H9 (cell line): ENCODE measurements around the gene PTPRB. TPM values are rescaled to one million over a fixed set of nuclear protein-coding genes. Genes with fewer than 3 reads are reported as not detected.
A peak's percentile ranks its signal among the peaks of the same experiment; 100 is the strongest.

Experiments used
- DNase-seq: peaks from one replicate; pipeline ENCODE4 v3.0.0-alpha.2; 2017
- H2AFZ ChIP-seq: one replicate; pipeline ENCODE4 v1.6.1; 2013; ENCODE audit warnings: mild to moderate bottlenecking, low read length, control low read depth, moderate library complexity
- H2AK5ac ChIP-seq: 2 replicates; pipeline ENCODE4 v1.6.1; 2013; ENCODE audit warnings: low read length, control low read depth, mixed read lengths; ENCODE audit not compliant: insufficient read length
- H2BK120ac ChIP-seq: one replicate; pipeline ENCODE4 v1.6.1; 2013; ENCODE audit warnings: low read depth, mild to moderate bottlenecking, low read length, control low read depth, inconsistent platforms; ENCODE audit not compliant: poor library complexity, severe bottlenecking
- H2BK12ac ChIP-seq: 2 replicates; pipeline ENCODE4 v1.6.1; 2013; ENCODE audit warnings: low read length, control low read depth, mixed read lengths, low read depth; ENCODE audit not compliant: insufficient read length
- H2BK15ac ChIP-seq: 2 replicates; pipeline ENCODE4 v1.6.1; 2013; ENCODE audit warnings: low read depth, low read length, control low read depth
- H2BK20ac ChIP-seq: one replicate; pipeline ENCODE4 v1.6.1; 2013; ENCODE audit warnings: low read depth, mild to moderate bottlenecking, low read length, control low read depth, inconsistent platforms; ENCODE audit not compliant: poor library complexity, severe bottlenecking
- H2BK5ac ChIP-seq: 2 replicates; pipeline ENCODE4 v1.6.1; 2013; ENCODE audit warnings: low read length, control low read depth, mixed read lengths; ENCODE audit not compliant: insufficient read length
- H3K14ac ChIP-seq: 2 replicates; pipeline ENCODE4 v1.6.1; 2013; ENCODE audit warnings: low read length, control low read depth; ENCODE audit not compliant: insufficient read depth
- H3K18ac ChIP-seq: 2 replicates; pipeline ENCODE4 v1.6.1; 2013; ENCODE audit warnings: low read depth, mild to moderate bottlenecking, mixed read lengths, low read length, control low read depth; ENCODE audit not compliant: insufficient read length
- H3K23ac ChIP-seq: 2 replicates; pipeline ENCODE4 v1.6.1; 2013; ENCODE audit warnings: low read length, control low read depth, mixed read lengths, low read depth; ENCODE audit not compliant: insufficient read length
- H3K23me2 ChIP-seq: 2 replicates; pipeline ENCODE4 v1.6.1; 2013; ENCODE audit warnings: low read depth, mild to moderate bottlenecking, mixed read lengths, low read length, control low read depth; ENCODE audit not compliant: insufficient read length, poor library complexity, severe bottlenecking
- H3K27ac ChIP-seq: 2 replicates; pipeline ENCODE4 v1.5.1; 2013; ENCODE audit warnings: low read length, control low read depth, mixed read lengths, low read depth; ENCODE audit not compliant: insufficient read length
- H3K27me3 ChIP-seq: 2 replicates; pipeline ENCODE4 v1.6.1; 2013; ENCODE audit warnings: low read length, control low read depth, inconsistent platforms; ENCODE audit not compliant: insufficient read depth
- H3K4ac ChIP-seq: 2 replicates; pipeline ENCODE4 v1.6.1; 2013; ENCODE audit warnings: low read depth, mild to moderate bottlenecking, control low read depth, inconsistent platforms, low read length, moderate library complexity
- H3K4me1 ChIP-seq: 2 replicates; pipeline ENCODE4 v1.6.1; 2013; ENCODE audit warnings: low read length, control low read depth, inconsistent platforms; ENCODE audit not compliant: insufficient read depth
- H3K4me2 ChIP-seq: 2 replicates; pipeline ENCODE4 v1.6.1; 2013; ENCODE audit warnings: low read length, control low read depth, mixed read lengths; ENCODE audit not compliant: insufficient read length, insufficient read depth
- H3K56ac ChIP-seq: 2 replicates; pipeline ENCODE4 v1.6.1; 2013; ENCODE audit warnings: low read depth, mild to moderate bottlenecking, mixed read lengths, low read length, control low read depth; ENCODE audit not compliant: insufficient read length
- H3K79me1 ChIP-seq: 2 replicates; pipeline ENCODE4 v1.6.1; 2013; ENCODE audit warnings: low read depth, mild to moderate bottlenecking, moderate library complexity, low read length, control low read depth, inconsistent platforms; ENCODE audit not compliant: insufficient read depth, poor library complexity, severe bottlenecking
- H3K79me2 ChIP-seq: 2 replicates; pipeline ENCODE4 v1.6.1; 2013; ENCODE audit warnings: low read length, control low read depth, inconsistent platforms; ENCODE audit not compliant: insufficient read depth
- H3K9ac ChIP-seq: 2 replicates; pipeline ENCODE4 v1.6.1; 2013; ENCODE audit warnings: low read length, control low read depth, mixed read lengths; ENCODE audit not compliant: insufficient read length; ENCODE audit errors: extremely low read depth
- H3K9me3 ChIP-seq: one replicate; pipeline ENCODE4 v1.6.1; 2013; ENCODE audit warnings: low read depth, low read length, inconsistent platforms; ENCODE audit not compliant: control insufficient read depth
- H3T11ph ChIP-seq: one replicate; pipeline ENCODE4 v1.6.1; 2013; ENCODE audit warnings: mild to moderate bottlenecking, low read length, control low read depth, inconsistent platforms
- H4K20me1 ChIP-seq: one replicate; pipeline ENCODE4 v1.6.1; 2013; ENCODE audit not compliant: control insufficient read depth, insufficient read length, insufficient read depth
- H4K5ac ChIP-seq: 2 replicates; pipeline ENCODE4 v1.6.1; 2013; ENCODE audit warnings: low read depth, mild to moderate bottlenecking, mixed read lengths, low read length, control low read depth; ENCODE audit not compliant: insufficient read length
- H4K8ac ChIP-seq: replicated peaks from 2 replicates; pipeline ENCODE4 v1.6.1; 2013; ENCODE audit warnings: low read length, control low read depth, mixed read lengths, low read depth; ENCODE audit not compliant: insufficient read length
- H4K91ac ChIP-seq: 2 replicates; pipeline ENCODE4 v1.6.1; 2013; ENCODE audit warnings: low read depth, mild to moderate bottlenecking, moderate library complexity, mixed read lengths, low read length, control low read depth; ENCODE audit not compliant: insufficient read length
- H3K27ac Mint-ChIP-seq, 3 experiments: 2 replicates in 2 of 3; 3 replicates in 1 of 3; pipeline ENCODE4 v1.8.0; 2020 to 2021; ENCODE audit warnings: mixed read lengths in 3 of 3, mild to moderate bottlenecking in 1 of 3, moderate library complexity in 1 of 3
- H3K27me3 Mint-ChIP-seq: 2 replicates; pipeline ENCODE4 v1.8.0; 2021; ENCODE audit warnings: low read depth, mild to moderate bottlenecking, moderate library complexity, mixed read lengths
- H3K36me3 Mint-ChIP-seq, 3 experiments: 2 replicates in 2 of 3; 3 replicates in 1 of 3; pipeline ENCODE4 v1.8.0; 2020 to 2021; ENCODE audit warnings: low read depth in 3 of 3, mixed read lengths in 3 of 3; ENCODE audit not compliant: insufficient read depth in 1 of 3
- H3K4me1 Mint-ChIP-seq, 2 experiments: 2 replicates each; pipeline ENCODE4 v1.8.0; 2020; ENCODE audit warnings: mixed read lengths in 2 of 2
- H3K4me3 Mint-ChIP-seq, 2 experiments: 2 replicates in 1 of 2; 3 replicates in 1 of 2; pipeline ENCODE4 v1.8.0; 2020 to 2021; ENCODE audit warnings: mild to moderate bottlenecking in 2 of 2, mixed read lengths in 2 of 2, moderate library complexity in 1 of 2
- H3K9me3 Mint-ChIP-seq, 2 experiments: 2 replicates in 1 of 2; 3 replicates in 1 of 2; pipeline ENCODE4 v1.8.0; 2020; ENCODE audit warnings: mild to moderate bottlenecking in 2 of 2, mixed read lengths in 2 of 2, moderate library complexity in 1 of 2
- WGBS: extraction: QIAGEN DNeasy Blood & Tissue Kit; methylation state at CpG from one replicate; pipeline ENCODE4 v1.1.7; 2013; ENCODE audit warnings: missing lambda C conversion rate, low lambda C conversion rate, mixed read lengths; ENCODE audit not compliant: insufficient read length; ENCODE audit errors: extremely low coverage; 5-methylcytosine and 5-hydroxymethylcytosine counted together
- total RNA-seq: library from RNA; stranded (reverse); gene quantifications from 2 replicates; pipeline ENCODE4 v1.2.1, GENCODE V29; 2021
- TF ChIP-seq, protein P1 (sequence below): fragments of 200-600 bp; sonication (generic); conservative IDR thresholded peaks from 3 replicates; pipeline ENCODE4 v1.8.0; 2021; ENCODE audit warnings: antibody characterized with exemption, mild to moderate bottlenecking

PTPRB gene
- total RNA-seq, 1 experiment from 2014 or later, result 1.4 TPM

DNA sequence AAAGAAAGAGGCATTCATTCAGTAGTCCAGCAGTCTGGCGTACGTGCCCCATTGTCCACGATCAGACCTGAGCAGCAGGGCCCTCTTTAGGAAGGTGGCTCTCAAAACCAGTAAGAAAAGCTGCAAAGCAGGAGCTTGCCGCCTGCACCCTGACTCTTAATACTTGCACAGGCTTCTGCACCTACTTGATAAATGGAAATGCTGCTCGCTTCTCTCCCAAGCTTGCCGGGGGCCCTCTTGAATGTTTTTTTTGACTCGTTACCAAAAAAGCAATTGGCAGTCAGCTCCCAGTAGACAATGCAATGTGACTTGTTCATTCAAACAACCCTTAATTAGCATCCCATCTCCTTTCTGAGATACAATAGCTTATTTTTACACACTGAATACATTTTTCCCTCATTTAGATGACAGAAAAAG lies 27.2 kb upstream of the PTPRB start:
- no peak overlapping the region for H2BK120ac ChIP-seq
- no peak overlapping the region for H4K8ac ChIP-seq
- H3K23me2 ChIP-seq, result peaks cover 4% of the 10 kb centered on the region
- no peak overlapping the region; the same call in 1 of the 2 replicates for H3K14ac ChIP-seq
- peak overlapping the region; percentile 67 for H3K4me2 ChIP-seq
- no peak overlapping the region for H2AK5ac ChIP-seq
- Mint-ChIP-seq H3K4me1 (peaks cover 20 to 21% of the 10 kb centered on the region in 2 experiments), H3K36me3 (no peaks in the 10 kb centered on the region), H3K27ac (peak overlapping the region; percentile 65 to 70 (median 69); a peak in 4 of 7 replicates), H3K4me3 (peak overlapping the region; percentile 24 to 43; a peak in 4 of 5 replicates), H3K9me3 (no peaks in the 10 kb centered on the region), H3K27me3 (no peaks in the 10 kb centered on the region)
- DNase-seq, result peak; percentile 45
- H2BK15ac ChIP-seq, result no peak overlapping the region
- TF ChIP-seq, protein P1, sequence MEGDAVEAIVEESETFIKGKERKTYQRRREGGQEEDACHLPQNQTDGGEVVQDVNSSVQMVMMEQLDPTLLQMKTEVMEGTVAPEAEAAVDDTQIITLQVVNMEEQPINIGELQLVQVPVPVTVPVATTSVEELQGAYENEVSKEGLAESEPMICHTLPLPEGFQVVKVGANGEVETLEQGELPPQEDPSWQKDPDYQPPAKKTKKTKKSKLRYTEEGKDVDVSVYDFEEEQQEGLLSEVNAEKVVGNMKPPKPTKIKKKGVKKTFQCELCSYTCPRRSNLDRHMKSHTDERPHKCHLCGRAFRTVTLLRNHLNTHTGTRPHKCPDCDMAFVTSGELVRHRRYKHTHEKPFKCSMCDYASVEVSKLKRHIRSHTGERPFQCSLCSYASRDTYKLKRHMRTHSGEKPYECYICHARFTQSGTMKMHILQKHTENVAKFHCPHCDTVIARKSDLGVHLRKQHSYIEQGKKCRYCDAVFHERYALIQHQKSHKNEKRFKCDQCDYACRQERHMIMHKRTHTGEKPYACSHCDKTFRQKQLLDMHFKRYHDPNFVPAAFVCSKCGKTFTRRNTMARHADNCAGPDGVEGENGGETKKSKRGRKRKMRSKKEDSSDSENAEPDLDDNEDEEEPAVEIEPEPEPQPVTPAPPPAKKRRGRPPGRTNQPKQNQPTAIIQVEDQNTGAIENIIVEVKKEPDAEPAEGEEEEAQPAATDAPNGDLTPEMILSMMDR, result no peak
- H3K79me2 ChIP-seq, result no peaks in the 10 kb centered on the region
- H4K5ac ChIP-seq, result no peak overlapping the region
- no peak overlapping the region for H3K4ac ChIP-seq
- H3K27me3 ChIP-seq, result no peaks in the 10 kb centered on the region
- no peak overlapping the region for H3K23ac ChIP-seq
- no peak overlapping the region for H3K56ac ChIP-seq
- no peak overlapping the region for H2BK20ac ChIP-seq
- H2AFZ ChIP-seq, result peak overlapping the region; percentile 9
- H3K79me1 ChIP-seq, result no peaks in the 10 kb centered on the region
- no peak overlapping the region for H3K9ac ChIP-seq
- H2BK5ac ChIP-seq, result no peak overlapping the region
- no peak overlapping the region for H2BK12ac ChIP-seq
- peak overlapping the region; percentile 25 for H3K27ac ChIP-seq
- no peak overlapping the region for H3K18ac ChIP-seq
- no peaks in the 10 kb centered on the region for H4K20me1 ChIP-seq
- H3K4me1 ChIP-seq, result peaks cover 10% of the 10 kb centered on the region; the same call in 1 of the 2 replicates
- no peak overlapping the region for H3T11ph ChIP-seq
- WGBS, result no CpG with 5 or more reads among the region's 7 CpGs
- no peak overlapping the region for H4K91ac ChIP-seq
- H3K9me3 ChIP-seq, result no peaks in the 10 kb centered on the region
